Measurements from ENCODE around the gene PNKP. TPM values are rescaled to one million over a fixed set of nuclear protein-coding genes. Genes with fewer than 3 reads are reported as not detected.

The PNKP gene
- total RNA-seq, 4 donors from 2014 or later, result 14.9 to 43.4 (median 21.1) TPM

DNA sequence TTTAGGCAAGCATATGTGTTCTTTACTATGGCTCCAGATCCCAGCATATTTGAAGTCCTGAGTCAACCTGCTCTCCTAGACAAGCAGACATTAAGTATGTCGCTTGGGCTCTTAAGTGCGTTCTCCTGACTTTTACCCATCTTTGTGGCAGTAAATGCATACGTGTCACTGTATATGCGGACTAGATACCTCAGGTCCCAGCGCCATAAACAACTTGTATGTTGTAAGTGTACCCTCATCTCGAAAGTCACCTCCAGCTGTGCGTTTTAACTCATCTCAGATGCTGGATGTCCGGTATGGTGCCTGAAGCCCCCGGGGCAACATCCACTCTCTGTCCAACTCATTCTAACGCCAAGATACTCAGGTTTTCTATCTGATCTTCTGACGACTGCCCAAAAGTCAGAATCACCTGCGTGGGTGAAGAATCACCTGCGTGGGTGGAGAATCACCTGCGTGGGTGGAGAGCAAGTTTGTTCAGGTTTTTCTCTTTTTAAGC, 14.7 kb downstream of the PNKP start:
- H3K4me1 ChIP-seq, result peaks cover 24 to 29% of the 10 kb centered on the region in 2 donors
- no peaks in the 10 kb centered on the region for H3K27me3 ChIP-seq
- no peak for DNase-seq
- peaks cover 0 to 24% of the 10 kb centered on the region in 2 donors for H3K36me3 ChIP-seq
- H3K4me3 ChIP-seq, result peak overlapping the region in 2 of 4 donors; percentile 73
- intact Hi-C loops (cut with DNase I; ENCODE audit: low total_unique reads), result no loop called here
- peak overlapping the region in 2 of 4 donors; percentile 94 to 99 for H3K27ac ChIP-seq
- H3K9me3 ChIP-seq, result no peaks in the 10 kb centered on the region
- TF ChIP-seq, protein P1, sequence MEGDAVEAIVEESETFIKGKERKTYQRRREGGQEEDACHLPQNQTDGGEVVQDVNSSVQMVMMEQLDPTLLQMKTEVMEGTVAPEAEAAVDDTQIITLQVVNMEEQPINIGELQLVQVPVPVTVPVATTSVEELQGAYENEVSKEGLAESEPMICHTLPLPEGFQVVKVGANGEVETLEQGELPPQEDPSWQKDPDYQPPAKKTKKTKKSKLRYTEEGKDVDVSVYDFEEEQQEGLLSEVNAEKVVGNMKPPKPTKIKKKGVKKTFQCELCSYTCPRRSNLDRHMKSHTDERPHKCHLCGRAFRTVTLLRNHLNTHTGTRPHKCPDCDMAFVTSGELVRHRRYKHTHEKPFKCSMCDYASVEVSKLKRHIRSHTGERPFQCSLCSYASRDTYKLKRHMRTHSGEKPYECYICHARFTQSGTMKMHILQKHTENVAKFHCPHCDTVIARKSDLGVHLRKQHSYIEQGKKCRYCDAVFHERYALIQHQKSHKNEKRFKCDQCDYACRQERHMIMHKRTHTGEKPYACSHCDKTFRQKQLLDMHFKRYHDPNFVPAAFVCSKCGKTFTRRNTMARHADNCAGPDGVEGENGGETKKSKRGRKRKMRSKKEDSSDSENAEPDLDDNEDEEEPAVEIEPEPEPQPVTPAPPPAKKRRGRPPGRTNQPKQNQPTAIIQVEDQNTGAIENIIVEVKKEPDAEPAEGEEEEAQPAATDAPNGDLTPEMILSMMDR (IDR thresholded peaks at IDR 0.05 in 4 of 5, conservative IDR thresholded peaks at IDR 0.05 in 1 of 5), result no peak
- no peak for TF ChIP-seq POLR2A (IDR thresholded peaks at IDR 0.05)
- in situ Hi-C loops (cut with MboI; ENCODE audit: low sequenced_read_pairs in 4 of 4), result no loop called here
- no peak for ATAC-seq

GRCh38 chr19:49851456-49852259, 15.7 kb downstream of the PNKP start:
- TF ChIP-seq POLR2A (IDR thresholded peaks at IDR 0.05), result no peak
- TF ChIP-seq, protein P1 (IDR thresholded peaks at IDR 0.05 in 4 of 5, conservative IDR thresholded peaks at IDR 0.05 in 1 of 5), result no peak
- H3K4me1 ChIP-seq, result peaks cover 24 to 29% of the 10 kb centered on the region in 2 donors
- peak overlapping the region; percentile 73 to 79 (median 74) for H3K4me3 ChIP-seq
- in situ Hi-C loops (cut with MboI; ENCODE audit: low sequenced_read_pairs in 4 of 4) (no loop called here), intact Hi-C loops (cut with DNase I; ENCODE audit: low total_unique reads) (loop anchor here (1.0 to 2.0 kb wide), 2 partner anchors 15 to 26 kb away; partner anchors contain the start of genes AKT1S1, PNKP and TBC1D17)
- H3K27me3 ChIP-seq, result no peaks in the 10 kb centered on the region
- peaks cover 0 to 15% of the 10 kb centered on the region in 2 donors for H3K36me3 ChIP-seq
- peak; percentile 4 to 6 for ATAC-seq
- H3K9me3 ChIP-seq, result no peaks in the 10 kb centered on the region
- DNase-seq, result no peak
- peak overlapping the region; percentile 94 to 99 (median 97) for H3K27ac ChIP-seq

DNA sequence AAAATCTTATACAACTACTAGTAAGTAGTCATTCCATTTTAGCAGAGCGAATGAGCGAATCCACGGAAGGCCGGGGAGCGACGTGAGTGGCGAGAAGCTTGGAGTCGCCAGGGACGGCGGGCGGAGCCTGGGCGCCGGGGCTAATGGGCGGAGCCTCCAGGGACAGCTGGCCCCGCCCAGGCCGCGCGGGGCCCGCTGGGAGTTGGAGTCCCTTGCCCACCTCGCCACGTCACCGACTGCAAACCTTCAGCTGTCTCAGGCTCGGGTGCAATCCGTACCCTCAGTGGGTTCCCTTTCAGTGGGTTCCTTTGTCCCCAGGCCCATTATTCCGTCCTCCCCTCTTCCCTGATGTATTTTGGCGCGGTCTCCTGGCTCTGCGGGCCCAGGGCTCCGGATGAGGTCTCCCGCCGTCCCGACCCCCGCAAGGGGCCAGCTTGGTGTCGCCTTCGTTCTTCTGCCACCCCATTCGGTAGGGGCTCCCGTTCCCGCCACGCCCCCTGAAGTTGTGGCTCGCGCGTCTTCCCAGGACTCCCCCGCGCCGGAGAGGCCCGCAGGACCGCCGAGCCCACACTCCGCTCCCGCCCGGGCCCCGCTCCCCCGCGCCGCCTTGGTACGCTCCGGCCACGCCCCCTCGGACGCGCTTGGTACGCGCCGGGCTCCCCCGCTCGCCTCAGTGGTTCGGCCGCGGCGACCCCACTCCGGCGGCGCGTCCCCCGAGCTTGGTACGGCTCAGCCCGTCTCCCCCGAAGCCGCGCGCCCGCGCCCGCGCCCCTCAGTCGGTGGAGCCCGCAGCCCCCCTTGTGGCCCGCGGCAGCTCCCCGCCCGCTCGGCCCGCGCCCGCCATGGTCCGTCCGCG, 16.7 kb downstream of the PNKP start, which contains the start of gene PTOV1:
TSS of gene PTOV1 (plus strand) at position 673 of the 856 bp plus-strand sequence.
- TF ChIP-seq, protein P1 (IDR thresholded peaks at IDR 0.05 in 4 of 5, conservative IDR thresholded peaks at IDR 0.05 in 1 of 5), result peak in 1 of 5 experiments; percentile 11
- peak; percentile 87 to 91 for TF ChIP-seq POLR2A (IDR thresholded peaks at IDR 0.05)
- Histone ChIP-seq H3K36me3 (peaks cover 0 to 12% of the 10 kb centered on the region in 2 donors), H3K4me1 (peaks cover 24 to 29% of the 10 kb centered on the region in 2 donors), H3K27ac (peak within 1 kb of the TSS; percentile 94 to 99 (median 97)), H3K4me3 (peak within 1 kb of the TSS; percentile 73 to 79 (median 74)), H3K9me3 (no peaks in the 10 kb centered on the region), H3K27me3 (no peaks in the 10 kb centered on the region)
- intact Hi-C loops (cut with DNase I; ENCODE audit: low total_unique reads) (loop anchor here (1.0 to 2.0 kb wide), 3 partner anchors 16 to 33 kb away; partner anchors contain the start of genes AKT1S1, PNKP and TBC1D17), in situ Hi-C loops (cut with MboI; ENCODE audit: low sequenced_read_pairs in 4 of 4) (no loop called here)
- ATAC-seq (peak; percentile 89), DNase-seq (peak; percentile 88 to 92)

GRCh38 chr19:49850221-49850486, 17.2 kb downstream of the PNKP start:
- TF ChIP-seq, protein P1 (IDR thresholded peaks at IDR 0.05 in 4 of 5, conservative IDR thresholded peaks at IDR 0.05 in 1 of 5), result no peak
- TF ChIP-seq POLR2A (IDR thresholded peaks at IDR 0.05), result no peak
- peak overlapping the region; percentile 49 to 79 (median 73) for H3K4me3 ChIP-seq
- ATAC-seq (peak; percentile 4 to 6), DNase-seq (no peak)
- H3K27ac ChIP-seq, result peak overlapping the region; percentile 94 to 99 (median 97)
- no peaks in the 10 kb centered on the region for H3K9me3 ChIP-seq
- in situ Hi-C loops (cut with MboI; ENCODE audit: low sequenced_read_pairs in 4 of 4) (no loop called here), intact Hi-C loops (cut with DNase I; ENCODE audit: low total_unique reads) (loop anchor here (1.0 to 2.0 kb wide), 2 partner anchors 17 to 33 kb away; partner anchors contain the start of gene PNKP)
- H3K27me3 ChIP-seq, result no peaks in the 10 kb centered on the region
- peaks cover 0 to 10% of the 10 kb centered on the region in 2 donors for H3K36me3 ChIP-seq
- H3K4me1 ChIP-seq, result peaks cover 26 to 30% of the 10 kb centered on the region in 2 donors

Measured in gastrocnemius medialis (tissue), 4 donors.